Mucosa of descending colon (tissue), 3 donors: ENCODE measurements around the gene FYN. TPM values are rescaled to one million over a fixed set of nuclear protein-coding genes. Genes with fewer than 3 reads are reported as not detected.

Experiments used
- ATAC-seq: fragments of 200-7000 bp; cut with Tn5 transposase; one replicate; pipeline ENCODE4 v1.9.1; 2020; ENCODE audit warnings: mild to moderate bottlenecking, moderate library complexity
- DNase-seq, 3 donors: peaks; one replicate each; pipeline ENCODE4 v3.0.0-alpha.2; 2020
- H3K36me3 ChIP-seq: fragments of 200-600 bp; one replicate; pipeline ENCODE4 v1.8.0; 2021; ENCODE audit warnings: low read depth, mild to moderate bottlenecking
- H3K4me1 ChIP-seq: fragments of 200-600 bp; one replicate; pipeline ENCODE4 v1.8.0; 2021; ENCODE audit warnings: low read depth, mild to moderate bottlenecking
- H3K4me3 ChIP-seq: fragments of 200-600 bp; one replicate; pipeline ENCODE4 v1.8.0; 2021; ENCODE audit warnings: mild to moderate bottlenecking
- H3K9me3 ChIP-seq: fragments of 200-600 bp; one replicate; pipeline ENCODE4 v1.8.0; 2021; ENCODE audit warnings: mild to moderate bottlenecking
- intact Hi-C, 2 donors: fragments of 100-400 bp; cut with DNase I in 1 of 2; cut with micrococcal nuclease in 1 of 2; formaldehyde crosslinking; loops; one replicate each; pipeline versions ENCODE4 v1.11.0 to v1.11.1; 2022; cut with DNase I, micrococcal nuclease
- total RNA-seq, 3 donors: library from RNA; stranded (reverse); fragmentation: NEBNext Ultra II Directional in 2 of 3; extraction: Animal tissue kit (Norgen Biotek cat#: 25700) in 2 of 3; gene quantifications; one replicate each; pipeline versions ENCODE4 v1.2.1 to v1.2.4, GENCODE V29; 2021 to 2023
- TF ChIP-seq, protein P1 (sequence below): fragments of 200-600 bp; IDR thresholded peaks from one replicate; pipeline ENCODE4 v1.8.0; 2022; ENCODE audit warnings: antibody characterized with exemption, mild to moderate bottlenecking
- donor health status: DM: no; HTN: no; CAD: no; lungs with moderate emphysema.
- donor health status: DM: no; HTN: no; CAD: no.
- donor health status: DM: no; HTN: yes; CAD: no.

The FYN gene
- total RNA-seq, 3 donors from 2014 or later = 15.0 to 63.0 (median 24.8) TPM

DNA sequence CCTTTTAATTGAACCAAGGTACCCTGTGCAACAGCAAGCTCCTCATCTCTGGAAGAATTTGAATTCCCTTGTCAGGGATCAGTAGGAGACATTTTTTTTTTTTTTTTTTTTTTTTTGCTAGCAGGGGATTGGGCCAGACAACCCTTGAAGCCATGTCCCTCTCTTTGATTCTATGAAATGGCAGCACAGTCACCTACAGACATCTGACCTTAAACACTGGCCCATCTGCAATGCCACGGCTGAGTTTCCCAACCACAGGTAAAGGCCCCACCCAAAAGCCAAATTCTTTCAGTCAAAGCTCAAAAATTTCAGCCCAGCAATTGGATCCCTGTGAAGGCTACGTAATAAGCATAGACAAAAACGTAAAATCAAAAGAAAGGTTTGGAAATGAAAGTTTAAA, 94.2 kb downstream of the FYN start:
- H3K36me3 ChIP-seq = no peaks in the 10 kb centered on the region
- DNase-seq (no peak), ATAC-seq (no peak)
- intact Hi-C loops = no loop called here
- no peaks in the 10 kb centered on the region for H3K4me1 ChIP-seq
- H3K9me3 ChIP-seq = no peaks in the 10 kb centered on the region
- no peak overlapping the region for H3K4me3 ChIP-seq
- TF ChIP-seq, protein P1, sequence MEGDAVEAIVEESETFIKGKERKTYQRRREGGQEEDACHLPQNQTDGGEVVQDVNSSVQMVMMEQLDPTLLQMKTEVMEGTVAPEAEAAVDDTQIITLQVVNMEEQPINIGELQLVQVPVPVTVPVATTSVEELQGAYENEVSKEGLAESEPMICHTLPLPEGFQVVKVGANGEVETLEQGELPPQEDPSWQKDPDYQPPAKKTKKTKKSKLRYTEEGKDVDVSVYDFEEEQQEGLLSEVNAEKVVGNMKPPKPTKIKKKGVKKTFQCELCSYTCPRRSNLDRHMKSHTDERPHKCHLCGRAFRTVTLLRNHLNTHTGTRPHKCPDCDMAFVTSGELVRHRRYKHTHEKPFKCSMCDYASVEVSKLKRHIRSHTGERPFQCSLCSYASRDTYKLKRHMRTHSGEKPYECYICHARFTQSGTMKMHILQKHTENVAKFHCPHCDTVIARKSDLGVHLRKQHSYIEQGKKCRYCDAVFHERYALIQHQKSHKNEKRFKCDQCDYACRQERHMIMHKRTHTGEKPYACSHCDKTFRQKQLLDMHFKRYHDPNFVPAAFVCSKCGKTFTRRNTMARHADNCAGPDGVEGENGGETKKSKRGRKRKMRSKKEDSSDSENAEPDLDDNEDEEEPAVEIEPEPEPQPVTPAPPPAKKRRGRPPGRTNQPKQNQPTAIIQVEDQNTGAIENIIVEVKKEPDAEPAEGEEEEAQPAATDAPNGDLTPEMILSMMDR = no peak

DNA sequence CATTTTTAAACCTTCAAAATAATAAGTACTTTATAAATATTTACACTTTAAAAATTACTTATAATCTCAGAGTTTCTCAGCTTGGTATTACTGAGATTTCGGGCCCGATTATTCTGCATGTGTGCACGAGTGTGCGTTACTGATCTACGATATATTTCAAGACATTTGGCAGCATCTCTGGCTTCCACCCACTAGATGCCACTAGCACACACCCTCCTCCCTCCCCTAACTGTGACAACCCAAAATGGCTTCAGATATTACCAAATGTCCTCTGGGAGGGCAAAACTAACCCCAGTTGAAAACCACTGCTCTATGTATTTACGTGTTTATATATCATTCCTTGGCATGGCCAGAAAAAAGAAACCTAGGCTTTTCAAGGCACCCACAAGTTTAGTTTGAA, 95.9 kb downstream of the FYN start:
- no peaks in the 10 kb centered on the region for H3K4me1 ChIP-seq
- H3K36me3 ChIP-seq = no peaks in the 10 kb centered on the region
- H3K4me3 ChIP-seq = no peak overlapping the region
- ATAC-seq (peak; percentile 52), DNase-seq (no peak)
- no peaks in the 10 kb centered on the region for H3K9me3 ChIP-seq
- intact Hi-C loops = no loop called here
- TF ChIP-seq, protein P1 = no peak

DNA sequence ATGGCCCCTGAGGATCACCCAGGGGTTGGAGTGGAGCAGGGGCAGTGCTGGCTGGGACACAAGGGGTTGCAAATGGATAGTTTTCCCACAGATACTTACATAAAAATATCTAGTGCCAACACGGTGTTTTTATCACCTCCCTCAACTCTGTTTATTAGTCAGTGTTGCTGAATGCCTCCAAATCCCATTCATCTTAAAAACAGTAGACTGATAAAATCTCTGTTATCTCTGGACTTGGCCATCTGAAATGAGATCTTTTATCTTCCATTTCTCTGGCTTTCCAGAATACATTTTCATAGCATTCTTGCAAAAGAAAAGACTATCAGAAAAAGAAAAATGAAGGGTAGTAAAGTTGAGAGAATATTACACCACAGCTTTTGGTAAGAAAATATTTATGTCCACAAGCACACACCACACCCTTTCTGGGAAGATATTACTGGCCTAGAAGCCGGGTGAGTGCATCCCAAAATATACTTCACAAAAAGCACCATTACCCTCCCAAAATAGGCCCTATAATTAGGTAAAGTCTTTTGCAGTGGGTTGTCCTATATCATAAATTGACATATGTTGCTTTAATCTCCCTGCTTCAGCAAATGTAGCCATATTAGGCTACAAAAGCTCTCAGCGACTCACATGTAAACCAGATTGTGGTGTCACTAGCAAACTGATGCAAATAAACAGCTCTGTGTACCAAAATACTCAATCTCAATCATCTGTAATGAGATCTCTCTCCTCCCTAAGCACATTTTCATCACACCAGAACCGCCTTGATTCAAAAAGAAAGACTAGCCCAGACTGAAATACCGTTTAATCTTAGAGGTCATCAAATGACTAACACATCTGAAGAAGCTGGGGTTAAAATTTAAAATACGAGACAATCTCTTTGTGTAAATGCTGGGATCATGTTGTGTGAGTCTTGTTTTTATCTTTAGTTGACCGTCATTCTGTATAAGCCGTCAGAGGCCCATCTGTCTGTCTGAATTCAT, 96.7 kb downstream of the FYN start:
- no peaks in the 10 kb centered on the region for H3K9me3 ChIP-seq
- ATAC-seq (no peak), DNase-seq (no peak)
- intact Hi-C loops = no loop called here
- no peaks in the 10 kb centered on the region for H3K36me3 ChIP-seq
- TF ChIP-seq, protein P1 = no peak
- H3K4me3 ChIP-seq = no peak overlapping the region
- no peaks in the 10 kb centered on the region for H3K4me1 ChIP-seq

DNA sequence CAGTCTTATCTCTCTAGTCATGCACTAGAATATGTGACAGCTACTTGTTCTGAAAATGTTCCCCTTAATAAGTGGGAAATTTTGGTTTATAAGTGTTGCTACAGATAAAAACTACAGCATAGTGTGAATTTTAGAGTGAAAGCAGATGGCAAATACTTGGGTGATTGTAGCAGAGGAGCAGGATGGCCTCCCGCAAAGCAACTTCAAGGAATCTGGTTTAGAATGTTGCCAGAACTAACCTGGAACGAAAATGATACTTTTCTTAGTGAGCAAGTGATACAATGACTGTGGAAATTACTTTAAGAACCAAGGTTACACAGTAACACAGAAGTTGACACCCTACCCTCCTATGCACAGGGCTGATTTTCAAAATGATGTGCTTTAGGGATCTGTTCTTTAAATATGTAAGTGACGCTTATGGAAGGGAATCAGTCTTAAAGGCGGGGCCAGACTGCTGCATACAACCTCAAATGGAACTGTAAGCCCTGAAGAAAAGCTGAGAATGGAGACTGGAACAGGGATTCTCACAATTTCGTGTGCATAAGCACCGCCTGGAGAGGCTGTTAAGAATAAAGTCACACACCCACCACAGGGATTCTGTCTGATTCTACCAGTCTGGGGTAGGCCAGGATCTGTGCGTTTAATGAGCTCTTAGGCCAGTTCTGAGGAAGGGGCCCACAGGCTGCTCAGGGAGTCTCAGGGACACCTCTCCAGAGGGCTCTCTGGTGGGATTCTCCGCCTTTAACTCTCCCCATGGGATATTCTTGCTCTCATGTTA, 97.9 kb downstream of the FYN start:
- H3K4me1 ChIP-seq = no peaks in the 10 kb centered on the region
- DNase-seq (no peak), ATAC-seq (no peak)
- H3K36me3 ChIP-seq = no peaks in the 10 kb centered on the region
- intact Hi-C loops = no loop called here
- no peaks in the 10 kb centered on the region for H3K9me3 ChIP-seq
- H3K4me3 ChIP-seq = no peak overlapping the region
- TF ChIP-seq, protein P1 = no peak

DNA sequence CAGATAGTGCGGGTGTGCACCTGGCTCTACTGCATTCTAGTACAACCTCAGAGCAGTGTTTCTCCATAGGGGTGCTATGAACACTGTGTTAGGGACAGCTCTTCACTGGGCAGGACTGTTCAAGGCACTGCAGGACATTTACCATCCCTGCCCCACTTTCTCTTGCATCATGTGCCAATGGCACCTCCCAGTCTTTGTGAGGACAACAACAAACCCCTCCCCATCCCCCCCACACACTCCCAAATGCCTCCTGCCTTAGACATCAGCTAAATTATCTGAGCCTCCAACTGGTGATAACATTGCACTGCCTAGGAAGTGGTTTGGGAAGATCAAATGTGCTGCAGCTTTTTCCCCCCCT, 98.9 kb downstream of the FYN start:
- Histone ChIP-seq H3K36me3 (no peaks in the 10 kb centered on the region), H3K4me1 (no peaks in the 10 kb centered on the region), H3K4me3 (no peak overlapping the region), H3K9me3 (no peaks in the 10 kb centered on the region)
- TF ChIP-seq, protein P1 = no peak
- intact Hi-C loops = no loop called here
- no peak for DNase-seq
- no peak for ATAC-seq
